Gastroesophageal sphincter (tissue), 2 donors: ENCODE results near the gene JUN.

Source experiments
- POLR2A ChIP-seq, 2 donors: fragments of 450-650 bp; IDR thresholded peaks; one replicate each; pipeline ENCODE4 v1.6.1; 2017; ENCODE audit warnings: antibody characterized with exemption in 2 of 2, mild to moderate bottlenecking in 2 of 2, moderate library complexity in 1 of 2
- POLR2AphosphoS5 ChIP-seq: sonication (generic); formaldehyde crosslinking; IDR thresholded peaks from one replicate; pipeline ENCODE4 v1.6.1; 2017; ENCODE audit warnings: antibody characterized with exemption

- TF ChIP-seq POLR2AphosphoS5 (peak; percentile 13), POLR2A (IDR thresholded peaks at IDR 0.05) (no peak)
Observed at GRCh38 chr1:58812468-58812867, 28.6 kb upstream of the JUN start.
